Activated CD4-positive, alpha-beta memory T cell treated with anti-CD3 and anti-CD28 coated beads, Interleukin-2, amount 10 ng/mL, durations not matched to agents 7 days and 5 days (primary cell): Measurements from ENCODE around the gene DMAC1. TPM values are rescaled to one million over a fixed set of nuclear protein-coding genes. Genes with fewer than 3 reads are reported as not detected.

Experiments used
- CTCF ChIA-PET: fragments of 350-600 bp; sonication (Branson Sonifier 250); formaldehyde crosslinking; loops from one replicate; lab custom pipeline; 2021; ENCODE audit warnings: antibody characterized with exemption, inconsistent platforms; lab: Charles Lee
- POLR2A ChIA-PET: fragments of 350-600 bp; sonication (Branson Sonifier 250); formaldehyde crosslinking; loops from one replicate; lab custom pipeline; 2021; ENCODE audit warnings: antibody characterized with exemption; lab: Charles Lee
- DNase-seq: peaks from one replicate; pipeline ENCODE4 v3.0.0-alpha.2; 2020
- H3K27ac Mint-ChIP-seq: one replicate; pipeline ENCODE4 v1.8.0; 2021; ENCODE audit warnings: mild to moderate bottlenecking, mixed read lengths
- H3K27me3 Mint-ChIP-seq: one replicate; pipeline ENCODE4 v1.8.0; 2021; ENCODE audit warnings: mixed read lengths
- H3K36me3 Mint-ChIP-seq: one replicate; pipeline ENCODE4 v1.8.0; 2021; ENCODE audit warnings: low read depth, mixed read lengths
- H3K4me1 Mint-ChIP-seq: one replicate; pipeline ENCODE4 v1.8.0; 2021; ENCODE audit warnings: mixed read lengths
- H3K4me3 Mint-ChIP-seq: one replicate; pipeline ENCODE4 v1.8.0; 2021; ENCODE audit warnings: mild to moderate bottlenecking, mixed read lengths
- H3K9me3 Mint-ChIP-seq: one replicate; pipeline ENCODE4 v1.8.0; 2021; ENCODE audit warnings: mixed read lengths
- total RNA-seq, 2 experiments: library from RNA; stranded (reverse); gene quantifications; one replicate each; pipeline ENCODE4 v1.2.3, GENCODE V29; 2021

Gene DMAC1
- total RNA-seq, 2 experiments from 2014 or later = 46.5 to 50.1 TPM

DNA sequence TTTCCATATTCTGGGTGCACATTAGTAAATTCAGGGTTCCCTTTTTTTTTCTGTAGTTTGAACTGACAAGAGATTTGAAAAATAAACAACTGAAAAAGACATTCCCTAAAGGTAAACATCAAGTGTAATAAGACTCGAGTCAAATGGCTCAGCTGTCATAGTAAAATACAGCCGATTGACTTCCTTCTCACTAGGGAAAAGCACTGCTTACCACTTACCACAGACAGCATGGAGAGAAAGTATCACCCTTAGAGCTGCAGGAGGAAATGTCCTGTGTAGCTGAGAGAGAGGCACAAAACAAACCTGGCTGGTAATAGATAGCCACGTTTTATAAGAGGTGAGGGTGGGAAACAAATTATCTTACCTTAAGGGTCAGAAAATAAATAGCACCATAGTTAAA lies 12.1 kb upstream of the DMAC1 start:
- Mint-ChIP-seq H3K27ac (no peak overlapping the region), H3K4me3 (no peak overlapping the region), H3K27me3 (no peaks in the 10 kb centered on the region), H3K36me3 (no peaks in the 10 kb centered on the region), H3K9me3 (no peaks in the 10 kb centered on the region), H3K4me1 (no peaks in the 10 kb centered on the region)
- ChIA-PET CTCF (no interaction called here), POLR2A (no interaction called here)
- no peak for DNase-seq

GRCh38 chr9:7802666-7803065 lies 3.1 kb upstream of the DMAC1 start:
- DNase-seq = no peak
- CTCF ChIA-PET = no interaction called here
- no peak overlapping the region for H3K27ac Mint-ChIP-seq
- peaks cover 6% of the 10 kb centered on the region for H3K36me3 Mint-ChIP-seq
- POLR2A ChIA-PET = no interaction called here
- peaks cover 21% of the 10 kb centered on the region for H3K4me1 Mint-ChIP-seq
- no peaks in the 10 kb centered on the region for H3K9me3 Mint-ChIP-seq
- H3K4me3 Mint-ChIP-seq = no peak overlapping the region
- no peaks in the 10 kb centered on the region for H3K27me3 Mint-ChIP-seq

DNA sequence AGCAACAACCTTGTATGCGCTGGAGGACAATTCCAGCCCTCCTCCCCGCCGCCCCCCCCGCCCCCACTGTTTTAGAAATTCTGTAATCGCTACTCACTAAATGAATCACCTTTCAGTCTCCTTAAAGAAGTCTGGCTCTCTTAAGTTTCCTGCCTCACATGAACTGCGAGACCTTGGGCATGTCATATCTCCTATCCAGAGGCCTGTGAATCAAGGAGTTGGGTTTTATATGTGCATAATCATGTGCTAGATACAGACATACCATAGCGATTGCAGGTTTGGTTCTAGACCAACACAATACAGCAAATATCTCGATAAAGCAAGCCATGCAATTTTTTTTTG lies 337 bp upstream of the DMAC1 start:
- Mint-ChIP-seq H3K4me1 (peaks cover 34% of the 10 kb centered on the region), H3K36me3 (peaks cover 28% of the 10 kb centered on the region), H3K27me3 (no peaks in the 10 kb centered on the region), H3K4me3 (peak overlapping the region; percentile 93), H3K27ac (peak overlapping the region; percentile 91), H3K9me3 (no peaks in the 10 kb centered on the region)
- ChIA-PET CTCF (no interaction called here), POLR2A (interaction anchor here (1.7 to 2.7 kb wide), 2 partner anchors 136 to 177 kb away, joined by 7 to 10 read pairs; no protein-coding TSS in a partner anchor)
- DNase-seq = no peak

- H3K27ac Mint-ChIP-seq = no peak overlapping the region
Observed at GRCh38 chr9:7794196-7794595, 5.4 kb downstream of the DMAC1 start.

GRCh38 chr9:7791394-7791793 lies 8.2 kb downstream of the DMAC1 start:
- ChIA-PET POLR2A (no interaction called here), CTCF (no interaction called here)
- DNase-seq = no peak
- Mint-ChIP-seq H3K36me3 (peaks cover 37% of the 10 kb centered on the region), H3K27ac (no peak overlapping the region), H3K4me3 (no peak overlapping the region), H3K9me3 (no peaks in the 10 kb centered on the region), H3K4me1 (peaks cover 24% of the 10 kb centered on the region), H3K27me3 (no peaks in the 10 kb centered on the region)

More at GRCh38 chr9:7794196-7794595, 5.4 kb downstream of the DMAC1 start:
- CTCF ChIA-PET = no interaction called here
- H3K4me3 Mint-ChIP-seq = no peak overlapping the region
- POLR2A ChIA-PET = no interaction called here
- DNase-seq = no peak
- peaks cover 40% of the 10 kb centered on the region for H3K4me1 Mint-ChIP-seq
- peaks cover 48% of the 10 kb centered on the region for H3K36me3 Mint-ChIP-seq
- H3K9me3 Mint-ChIP-seq = no peaks in the 10 kb centered on the region
- H3K27me3 Mint-ChIP-seq = no peaks in the 10 kb centered on the region

- Mint-ChIP-seq H3K27ac (no peak overlapping the region), H3K36me3 (peaks cover 31% of the 10 kb centered on the region)
- CTCF ChIA-PET = no interaction called here
Observed at GRCh38 chr9:7790819-7791182, 8.8 kb downstream of the DMAC1 start.

DNA sequence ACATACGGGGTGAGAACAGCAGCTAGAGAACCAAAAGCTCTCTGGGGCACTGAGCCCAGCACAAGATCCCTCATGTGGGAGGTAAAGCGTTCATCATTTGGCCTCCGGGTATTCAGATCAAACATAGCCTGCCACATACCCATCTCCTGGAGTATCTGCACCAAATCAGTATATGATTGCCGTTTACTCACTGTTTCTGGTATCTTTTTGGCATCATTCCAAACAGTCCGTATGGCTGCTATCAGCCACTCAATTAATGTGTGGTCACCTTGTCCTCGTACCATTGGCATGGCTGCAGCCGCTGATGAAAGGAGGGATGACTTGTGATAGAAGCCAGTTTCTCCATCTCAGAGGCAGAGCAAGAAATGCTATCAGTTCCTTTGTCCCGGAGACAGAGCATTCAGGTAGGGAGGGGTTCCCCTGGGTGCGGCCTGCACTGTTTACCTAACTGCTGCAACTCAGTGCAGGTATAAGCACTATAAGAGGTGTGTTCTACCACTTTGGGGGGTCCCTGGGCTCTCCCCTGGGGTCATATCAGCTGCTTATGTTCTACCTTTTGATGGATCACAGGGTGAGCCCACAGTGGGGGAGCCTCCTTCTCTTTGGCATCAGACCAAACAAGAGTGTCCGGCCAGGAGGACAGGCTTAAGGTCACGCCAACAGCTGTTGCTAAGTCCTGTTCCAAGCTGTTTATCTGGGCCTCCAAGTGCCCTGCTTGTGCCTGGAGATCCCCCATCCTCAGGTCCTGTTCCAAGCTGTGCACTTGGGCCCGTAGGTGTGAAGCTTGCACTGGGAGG lies 9.4 kb downstream of the DMAC1 start:
- ChIA-PET CTCF (no interaction called here), POLR2A (no interaction called here)
- H3K27me3 Mint-ChIP-seq = no peaks in the 10 kb centered on the region
- H3K4me1 Mint-ChIP-seq = peaks cover 17% of the 10 kb centered on the region
- no peak overlapping the region for H3K4me3 Mint-ChIP-seq
- no peak overlapping the region for H3K27ac Mint-ChIP-seq
- peaks cover 25% of the 10 kb centered on the region for H3K36me3 Mint-ChIP-seq
- no peaks in the 10 kb centered on the region for H3K9me3 Mint-ChIP-seq
- DNase-seq = no peak

More at GRCh38 chr9:7790819-7791182, 8.8 kb downstream of the DMAC1 start:
- POLR2A ChIA-PET = no interaction called here
- no peaks in the 10 kb centered on the region for H3K9me3 Mint-ChIP-seq
- no peak for DNase-seq
- peaks cover 18% of the 10 kb centered on the region for H3K4me1 Mint-ChIP-seq
- no peaks in the 10 kb centered on the region for H3K27me3 Mint-ChIP-seq
- H3K4me3 Mint-ChIP-seq = no peak overlapping the region

DNA sequence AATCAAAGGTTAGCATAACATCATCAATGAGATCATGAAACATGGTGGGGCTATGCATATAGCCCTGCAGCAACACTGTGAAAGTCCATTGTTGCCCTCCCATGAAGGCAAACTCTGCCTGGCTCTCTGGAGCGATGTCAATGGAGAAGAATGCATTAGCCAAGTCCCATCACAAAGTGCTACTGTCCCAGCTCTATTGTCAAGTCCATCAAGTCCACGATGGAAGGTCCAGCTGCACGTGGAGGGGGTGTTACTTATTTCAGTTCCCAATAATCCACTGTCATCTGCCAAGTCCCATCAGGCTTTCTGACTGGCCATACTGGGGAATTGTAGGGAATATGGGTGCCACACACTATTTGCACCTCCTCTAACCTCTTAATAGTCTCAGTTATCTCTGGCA lies 10.8 kb downstream of the DMAC1 start:
- Mint-ChIP-seq H3K9me3 (no peaks in the 10 kb centered on the region), H3K4me3 (no peak overlapping the region), H3K4me1 (peaks cover 7% of the 10 kb centered on the region), H3K27ac (no peak overlapping the region), H3K27me3 (no peaks in the 10 kb centered on the region), H3K36me3 (peaks cover 16% of the 10 kb centered on the region)
- CTCF ChIA-PET = no interaction called here
- DNase-seq = no peak
- POLR2A ChIA-PET = no interaction called here

GRCh38 chr9:7785813-7786212 lies 13.8 kb downstream of the DMAC1 start:
- no peak for DNase-seq
- H3K27ac Mint-ChIP-seq = no peak overlapping the region
- ChIA-PET POLR2A (interaction anchor here (1.5 kb wide), 1 partner anchor 13 kb away, joined by 3 read pairs; no protein-coding TSS in a partner anchor), CTCF (no interaction called here)
- H3K9me3 Mint-ChIP-seq = no peaks in the 10 kb centered on the region
- H3K36me3 Mint-ChIP-seq = no peaks in the 10 kb centered on the region
- H3K4me3 Mint-ChIP-seq = no peak overlapping the region
- H3K27me3 Mint-ChIP-seq = no peaks in the 10 kb centered on the region
- H3K4me1 Mint-ChIP-seq = peaks cover 4% of the 10 kb centered on the region

DNA sequence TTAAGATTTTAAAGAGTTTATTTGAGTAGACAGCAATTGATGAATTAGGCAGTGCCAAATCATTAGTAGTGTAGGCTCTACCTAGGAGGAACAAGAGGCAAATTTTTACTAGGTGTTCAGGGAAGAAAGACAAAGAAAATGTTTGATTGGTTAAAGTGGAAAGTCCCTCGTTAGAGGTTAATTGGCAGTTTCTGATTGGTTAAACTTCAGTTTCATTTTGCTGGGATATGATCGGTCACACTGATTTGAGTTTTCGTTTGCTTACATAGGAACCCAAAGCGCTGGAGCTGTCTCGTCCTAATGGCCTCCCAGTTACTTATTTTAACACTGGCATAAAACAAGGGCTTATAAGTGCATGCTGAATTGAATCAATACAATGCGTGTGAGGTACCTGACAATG lies 15.1 kb downstream of the DMAC1 start:
- Mint-ChIP-seq H3K4me1 (peaks cover 4% of the 10 kb centered on the region), H3K36me3 (no peaks in the 10 kb centered on the region), H3K27me3 (peaks cover 6% of the 10 kb centered on the region), H3K4me3 (no peak overlapping the region), H3K9me3 (no peaks in the 10 kb centered on the region), H3K27ac (no peak overlapping the region)
- ChIA-PET POLR2A (no interaction called here), CTCF (no interaction called here)
- DNase-seq = no peak

GRCh38 chr9:7783635-7784063 lies 15.9 kb downstream of the DMAC1 start:
- Mint-ChIP-seq H3K4me1 (peaks cover 4% of the 10 kb centered on the region), H3K27me3 (peaks cover 6% of the 10 kb centered on the region), H3K9me3 (no peaks in the 10 kb centered on the region), H3K27ac (no peak overlapping the region), H3K36me3 (no peaks in the 10 kb centered on the region), H3K4me3 (no peak overlapping the region)
- ChIA-PET POLR2A (no interaction called here), CTCF (no interaction called here)
- DNase-seq = no peak

GRCh38 chr9:7782400-7783120 lies 17.0 kb downstream of the DMAC1 start:
- Mint-ChIP-seq H3K36me3 (no peaks in the 10 kb centered on the region), H3K27ac (no peak overlapping the region), H3K4me1 (peaks cover 4% of the 10 kb centered on the region), H3K27me3 (peaks cover 6% of the 10 kb centered on the region), H3K4me3 (no peak overlapping the region), H3K9me3 (no peaks in the 10 kb centered on the region)
- POLR2A ChIA-PET = no interaction called here
- CTCF ChIA-PET = no interaction called here
- DNase-seq = no peak

- no peak overlapping the region for H3K27ac Mint-ChIP-seq
- ChIA-PET POLR2A (no interaction called here), CTCF (no interaction called here)
- peaks cover 6% of the 10 kb centered on the region for H3K27me3 Mint-ChIP-seq
- H3K4me1 Mint-ChIP-seq = peaks cover 4% of the 10 kb centered on the region
- H3K9me3 Mint-ChIP-seq = no peaks in the 10 kb centered on the region
- no peaks in the 10 kb centered on the region for H3K36me3 Mint-ChIP-seq
- H3K4me3 Mint-ChIP-seq = no peak overlapping the region
- no peak for DNase-seq
Observed at GRCh38 chr9:7780261-7780988, 19.2 kb downstream of the DMAC1 start.
